Liver (tissue), 9 donors: Measurements from ENCODE around the gene KCNK2. TPM values are rescaled to one million over a fixed set of nuclear protein-coding genes. Genes with fewer than 3 reads are reported as not detected.

Experiments
- DNase-seq: peaks from one replicate; pipeline ENCODE4 v3.0.0-alpha.2; 2017; ENCODE audit warnings: low spot score
- H3K27ac ChIP-seq, 2 donors: one replicate each; pipeline ENCODE4 v1.7.0; 2013; ENCODE audit warnings: inconsistent platforms in 2 of 2, low read length in 2 of 2, control low read depth in 1 of 2, low read depth in 1 of 2, mild to moderate bottlenecking in 1 of 2
- H3K27me3 ChIP-seq, 4 donors: one replicate each; pipeline versions ENCODE4 v1.6.1 to v1.7.0; 2013; ENCODE audit warnings: low read length in 3 of 4, inconsistent platforms in 1 of 4, mild to moderate bottlenecking in 1 of 4, moderate library complexity in 1 of 4; ENCODE audit not compliant: control insufficient read depth in 4 of 4, insufficient read depth in 4 of 4
- H3K36me3 ChIP-seq, 4 donors: one replicate each; pipeline versions ENCODE4 v1.6.1 to v1.7.0; 2013; ENCODE audit warnings: low read length in 3 of 4, mild to moderate bottlenecking in 3 of 4, low read depth in 1 of 4, moderate library complexity in 1 of 4; ENCODE audit not compliant: control insufficient read depth in 4 of 4, insufficient read depth in 3 of 4
- H3K4me1 ChIP-seq, 4 donors: one replicate each; pipeline versions ENCODE4 v1.6.1 to v1.7.0; 2013; ENCODE audit warnings: low read length in 3 of 4, mild to moderate bottlenecking in 3 of 4, moderate library complexity in 1 of 4; ENCODE audit not compliant: control insufficient read depth in 4 of 4, insufficient read depth in 4 of 4
- H3K4me3 ChIP-seq, 3 donors: one replicate each; pipeline versions ENCODE4 v1.6.1 to v1.7.0; 2013; ENCODE audit warnings: low read length in 3 of 3, control low read depth in 1 of 3, low read depth in 1 of 3, mild to moderate bottlenecking in 1 of 3
- H3K9ac ChIP-seq, 2 donors: one replicate each; pipeline ENCODE4 v1.7.0; 2013; ENCODE audit warnings: low read length in 2 of 2, mild to moderate bottlenecking in 2 of 2, moderate library complexity in 2 of 2, control low read depth in 1 of 2, low read depth in 1 of 2
- H3K9me3 ChIP-seq, 4 donors: one replicate each; pipeline versions ENCODE4 v1.6.1 to v1.7.0; 2013; ENCODE audit warnings: low read length in 3 of 4; ENCODE audit not compliant: control insufficient read depth in 4 of 4
- EGR1 ChIP-seq, 2 donors: IDR thresholded peaks; 2 replicates each; pipeline ENCODE4 v1.6.1; 2016 to 2018; ENCODE audit warnings: antibody characterized with exemption in 2 of 2, low read depth in 2 of 2
- FOXA1 ChIP-seq: IDR thresholded peaks from 2 replicates; pipeline ENCODE4 v1.6.1; 2016; ENCODE audit warnings: antibody characterized with exemption
- GABPA ChIP-seq, 2 donors: IDR thresholded peaks in 1 of 2; conservative IDR thresholded peaks in 1 of 2; 2 replicates each; pipeline ENCODE4 v1.6.1; 2016; ENCODE audit warnings: antibody characterized with exemption in 2 of 2, mild to moderate bottlenecking in 1 of 2, moderate library complexity in 1 of 2
- HNF4G ChIP-seq: IDR thresholded peaks from 2 replicates; pipeline ENCODE4 v1.6.1; 2016; ENCODE audit warnings: antibody characterized with exemption
- JUND ChIP-seq, 2 donors: IDR thresholded peaks; 2 replicates each; pipeline ENCODE4 v1.6.1; 2016; ENCODE audit warnings: antibody characterized with exemption in 2 of 2
- RAD21 ChIP-seq, 2 donors: IDR thresholded peaks; 2 replicates each; pipeline ENCODE4 v1.6.1; 2016; ENCODE audit warnings: antibody characterized with exemption in 2 of 2, mild to moderate bottlenecking in 2 of 2
- RXRA ChIP-seq, 2 donors: IDR thresholded peaks; 2 replicates each; pipeline ENCODE4 v1.6.1; 2017 to 2018; ENCODE audit warnings: antibody characterized with exemption in 2 of 2, mild to moderate bottlenecking in 1 of 2
- SP1 ChIP-seq: IDR thresholded peaks from 2 replicates; pipeline ENCODE4 v1.6.1; 2018; ENCODE audit warnings: antibody characterized with exemption, mild to moderate bottlenecking
- TAF1 ChIP-seq: conservative IDR thresholded peaks from 2 replicates; pipeline ENCODE4 v1.6.1; 2016; ENCODE audit warnings: antibody characterized with exemption, mild to moderate bottlenecking
- YY1 ChIP-seq: IDR thresholded peaks from 2 replicates; pipeline ENCODE4 v1.6.1; 2016; ENCODE audit warnings: antibody characterized with exemption, mild to moderate bottlenecking
- WGBS: extraction: QIAGEN DNeasy Blood & Tissue Kit; methylation state at CpG from one replicate; pipeline ENCODE4 v1.1.7; 2013; 5-methylcytosine and 5-hydroxymethylcytosine counted together
- polyA plus RNA-seq, 2 donors: library from polyadenylated mRNA; stranded (reverse) in 1 of 2; unstranded in 1 of 2; fragments of 200-250 nt in 1 of 2; fragments of >200 nt in 1 of 2; fragmentation: Nextera tagmentation in 1 of 2; extraction: Ambion mirVana in 1 of 2; gene quantifications; one replicate each; pipeline versions ENCODE4 v1.2.1 to v1.2.3, GENCODE V29; 2013 to 2015
- total RNA-seq, 2 donors: library from RNA; depleted of rRNA; stranded (reverse); fragments of >200 nt; gene quantifications; one replicate each; pipeline ENCODE4 v1.2.3, GENCODE V29; 2014
- TF ChIP-seq, protein P1 (sequence below): IDR thresholded peaks from 2 replicates; pipeline ENCODE4 v1.6.1; 2016; ENCODE audit warnings: antibody characterized with exemption, mild to moderate bottlenecking
- TF ChIP-seq, protein P2 (sequence below): IDR thresholded peaks from 2 replicates; pipeline ENCODE4 v1.6.1; 2016; ENCODE audit warnings: antibody characterized with exemption
- TF ChIP-seq, protein P3 (sequence below): IDR thresholded peaks from 2 replicates; pipeline ENCODE4 v1.6.1; 2016; ENCODE audit warnings: antibody characterized with exemption
- TF ChIP-seq, protein P4 (sequence below): fragments of 150-350 bp; IDR thresholded peaks from 2 replicates; pipeline ENCODE4 v1.5.1; 2017; ENCODE audit warnings: improper control_type of control experiment, low read depth, low read length; ENCODE audit not compliant: missing input control
- TF ChIP-seq, protein P5 (sequence below): IDR thresholded peaks from 2 replicates; pipeline ENCODE4 v1.6.1; 2016; ENCODE audit warnings: antibody characterized with exemption
- donor health status: healthy.
- donor health status: healthy.
- donor health status: healthy.
- donor health status: healthy.
- donor health status: healthy.

The KCNK2 gene
- total and polyA plus RNA-seq, 4 donors: 0.01 to 0.08 TPM; not detected in 2

DNA sequence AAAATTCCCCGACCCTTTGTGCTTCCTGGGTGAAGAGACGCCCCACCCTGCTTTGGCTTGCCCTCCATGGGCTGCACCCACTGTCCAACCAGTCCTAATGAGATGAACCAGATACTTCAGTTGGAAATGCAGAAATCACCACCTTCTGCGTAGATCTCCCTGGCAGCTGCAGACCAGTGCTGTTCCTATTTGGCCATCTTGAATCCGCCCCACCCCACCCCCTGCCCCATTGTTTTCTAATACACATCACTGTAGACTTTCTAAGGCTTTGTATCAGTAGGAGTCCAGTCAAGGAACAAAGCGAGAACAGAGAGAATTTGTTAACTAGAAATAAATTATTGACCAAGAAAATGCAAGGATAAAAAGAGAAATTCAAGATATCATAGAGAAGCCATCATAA, 178.2 kb downstream of the KCNK2 start:
- Histone ChIP-seq H3K9me3 (no peaks in the 10 kb centered on the region), H3K27ac (no peak overlapping the region), H3K9ac (no peak overlapping the region), H3K36me3 (no peaks in the 10 kb centered on the region), H3K4me3 (no peak overlapping the region), H3K27me3 (no peaks in the 10 kb centered on the region), H3K4me1 (no peaks in the 10 kb centered on the region)
- no peak for DNase-seq
- WGBS: 69% methylated on average over 5 of the region's 5 CpGs
- no peak for TF ChIP-seq TAF1
- no peak for TF ChIP-seq FOXA1
- TF ChIP-seq, protein P1, sequence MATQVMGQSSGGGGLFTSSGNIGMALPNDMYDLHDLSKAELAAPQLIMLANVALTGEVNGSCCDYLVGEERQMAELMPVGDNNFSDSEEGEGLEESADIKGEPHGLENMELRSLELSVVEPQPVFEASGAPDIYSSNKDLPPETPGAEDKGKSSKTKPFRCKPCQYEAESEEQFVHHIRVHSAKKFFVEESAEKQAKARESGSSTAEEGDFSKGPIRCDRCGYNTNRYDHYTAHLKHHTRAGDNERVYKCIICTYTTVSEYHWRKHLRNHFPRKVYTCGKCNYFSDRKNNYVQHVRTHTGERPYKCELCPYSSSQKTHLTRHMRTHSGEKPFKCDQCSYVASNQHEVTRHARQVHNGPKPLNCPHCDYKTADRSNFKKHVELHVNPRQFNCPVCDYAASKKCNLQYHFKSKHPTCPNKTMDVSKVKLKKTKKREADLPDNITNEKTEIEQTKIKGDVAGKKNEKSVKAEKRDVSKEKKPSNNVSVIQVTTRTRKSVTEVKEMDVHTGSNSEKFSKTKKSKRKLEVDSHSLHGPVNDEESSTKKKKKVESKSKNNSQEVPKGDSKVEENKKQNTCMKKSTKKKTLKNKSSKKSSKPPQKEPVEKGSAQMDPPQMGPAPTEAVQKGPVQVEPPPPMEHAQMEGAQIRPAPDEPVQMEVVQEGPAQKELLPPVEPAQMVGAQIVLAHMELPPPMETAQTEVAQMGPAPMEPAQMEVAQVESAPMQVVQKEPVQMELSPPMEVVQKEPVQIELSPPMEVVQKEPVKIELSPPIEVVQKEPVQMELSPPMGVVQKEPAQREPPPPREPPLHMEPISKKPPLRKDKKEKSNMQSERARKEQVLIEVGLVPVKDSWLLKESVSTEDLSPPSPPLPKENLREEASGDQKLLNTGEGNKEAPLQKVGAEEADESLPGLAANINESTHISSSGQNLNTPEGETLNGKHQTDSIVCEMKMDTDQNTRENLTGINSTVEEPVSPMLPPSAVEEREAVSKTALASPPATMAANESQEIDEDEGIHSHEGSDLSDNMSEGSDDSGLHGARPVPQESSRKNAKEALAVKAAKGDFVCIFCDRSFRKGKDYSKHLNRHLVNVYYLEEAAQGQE: no peak

DNA sequence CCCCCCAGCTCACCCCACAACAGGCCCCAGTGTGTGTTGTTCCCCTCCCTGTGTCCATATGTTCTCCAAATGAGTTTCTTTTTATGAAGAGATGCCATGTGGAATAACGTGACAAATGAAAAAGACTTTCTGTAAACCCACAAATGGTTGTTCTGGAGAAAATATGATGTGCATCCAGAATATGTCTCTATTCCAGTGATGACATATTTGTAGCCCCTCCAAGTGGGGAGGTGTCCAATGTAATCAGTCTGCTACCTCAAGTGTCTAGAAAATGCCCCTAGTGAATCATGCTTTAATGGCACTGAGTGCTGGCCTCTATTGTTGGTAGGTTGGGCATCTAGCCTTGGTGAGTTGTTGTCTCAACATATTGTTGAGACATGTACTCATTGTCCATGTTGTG, 179.6 kb downstream of the KCNK2 start:
- H3K9ac ChIP-seq: no peak overlapping the region
- no peaks in the 10 kb centered on the region for H3K4me1 ChIP-seq
- no peak for DNase-seq
- TF ChIP-seq TAF1 (no peak), RAD21 (IDR thresholded peaks at IDR 0.05) (no peak), RXRA (IDR thresholded peaks at IDR 0.05) (no peak), YY1 (no peak), FOXA1 (no peak)
- TF ChIP-seq, protein P2, sequence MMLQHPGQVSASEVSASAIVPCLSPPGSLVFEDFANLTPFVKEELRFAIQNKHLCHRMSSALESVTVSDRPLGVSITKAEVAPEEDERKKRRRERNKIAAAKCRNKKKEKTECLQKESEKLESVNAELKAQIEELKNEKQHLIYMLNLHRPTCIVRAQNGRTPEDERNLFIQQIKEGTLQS: no peak
- TF ChIP-seq, protein P3, sequence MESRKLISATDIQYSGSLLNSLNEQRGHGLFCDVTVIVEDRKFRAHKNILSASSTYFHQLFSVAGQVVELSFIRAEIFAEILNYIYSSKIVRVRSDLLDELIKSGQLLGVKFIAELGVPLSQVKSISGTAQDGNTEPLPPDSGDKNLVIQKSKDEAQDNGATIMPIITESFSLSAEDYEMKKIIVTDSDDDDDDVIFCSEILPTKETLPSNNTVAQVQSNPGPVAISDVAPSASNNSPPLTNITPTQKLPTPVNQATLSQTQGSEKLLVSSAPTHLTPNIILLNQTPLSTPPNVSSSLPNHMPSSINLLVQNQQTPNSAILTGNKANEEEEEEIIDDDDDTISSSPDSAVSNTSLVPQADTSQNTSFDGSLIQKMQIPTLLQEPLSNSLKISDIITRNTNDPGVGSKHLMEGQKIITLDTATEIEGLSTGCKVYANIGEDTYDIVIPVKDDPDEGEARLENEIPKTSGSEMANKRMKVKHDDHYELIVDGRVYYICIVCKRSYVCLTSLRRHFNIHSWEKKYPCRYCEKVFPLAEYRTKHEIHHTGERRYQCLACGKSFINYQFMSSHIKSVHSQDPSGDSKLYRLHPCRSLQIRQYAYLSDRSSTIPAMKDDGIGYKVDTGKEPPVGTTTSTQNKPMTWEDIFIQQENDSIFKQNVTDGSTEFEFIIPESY: no peak
- TF ChIP-seq, protein P4, sequence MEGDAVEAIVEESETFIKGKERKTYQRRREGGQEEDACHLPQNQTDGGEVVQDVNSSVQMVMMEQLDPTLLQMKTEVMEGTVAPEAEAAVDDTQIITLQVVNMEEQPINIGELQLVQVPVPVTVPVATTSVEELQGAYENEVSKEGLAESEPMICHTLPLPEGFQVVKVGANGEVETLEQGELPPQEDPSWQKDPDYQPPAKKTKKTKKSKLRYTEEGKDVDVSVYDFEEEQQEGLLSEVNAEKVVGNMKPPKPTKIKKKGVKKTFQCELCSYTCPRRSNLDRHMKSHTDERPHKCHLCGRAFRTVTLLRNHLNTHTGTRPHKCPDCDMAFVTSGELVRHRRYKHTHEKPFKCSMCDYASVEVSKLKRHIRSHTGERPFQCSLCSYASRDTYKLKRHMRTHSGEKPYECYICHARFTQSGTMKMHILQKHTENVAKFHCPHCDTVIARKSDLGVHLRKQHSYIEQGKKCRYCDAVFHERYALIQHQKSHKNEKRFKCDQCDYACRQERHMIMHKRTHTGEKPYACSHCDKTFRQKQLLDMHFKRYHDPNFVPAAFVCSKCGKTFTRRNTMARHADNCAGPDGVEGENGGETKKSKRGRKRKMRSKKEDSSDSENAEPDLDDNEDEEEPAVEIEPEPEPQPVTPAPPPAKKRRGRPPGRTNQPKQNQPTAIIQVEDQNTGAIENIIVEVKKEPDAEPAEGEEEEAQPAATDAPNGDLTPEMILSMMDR: no peak
- no peaks in the 10 kb centered on the region for H3K9me3 ChIP-seq
- H3K36me3 ChIP-seq: no peaks in the 10 kb centered on the region
- 85% methylated on average over 1 of the region's 1 CpG for WGBS
- no peak overlapping the region for H3K27ac ChIP-seq
- no peaks in the 10 kb centered on the region for H3K27me3 ChIP-seq
- no peak overlapping the region for H3K4me3 ChIP-seq

DNA sequence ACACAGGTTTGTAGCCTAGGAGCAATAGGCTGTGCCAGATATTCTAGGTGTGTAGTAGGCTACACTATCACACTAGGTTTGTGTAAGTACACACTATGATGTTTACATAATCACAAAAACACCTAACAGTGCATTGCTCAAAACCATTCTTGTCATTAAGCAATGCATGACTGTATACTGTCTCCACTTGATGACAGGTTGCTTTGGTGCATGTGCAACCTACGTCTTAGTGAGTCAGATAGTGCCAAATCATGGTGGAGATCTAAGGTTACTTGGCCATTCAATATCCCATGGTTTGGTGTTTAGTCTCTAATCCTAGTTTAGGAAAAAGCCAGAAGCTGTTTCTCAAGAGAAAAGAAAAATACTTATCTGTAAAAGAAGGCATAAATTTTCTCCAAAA, 181.1 kb downstream of the KCNK2 start:
- no peaks in the 10 kb centered on the region for H3K9me3 ChIP-seq
- no peak overlapping the region for H3K27ac ChIP-seq
- no peak for DNase-seq
- no peaks in the 10 kb centered on the region for H3K36me3 ChIP-seq
- H3K27me3 ChIP-seq: no peaks in the 10 kb centered on the region
- H3K4me1 ChIP-seq: no peaks in the 10 kb centered on the region
- 69% methylated on average over 1 of the region's 1 CpG for WGBS
- no peak overlapping the region for H3K9ac ChIP-seq
- H3K4me3 ChIP-seq: no peak overlapping the region
- TF ChIP-seq FOXA1 (no peak), GABPA (IDR thresholded peaks at IDR 0.05 in 1 of 2, conservative IDR thresholded peaks at IDR 0.05 in 1 of 2) (no peak), EGR1 (IDR thresholded peaks at IDR 0.05; ENCODE audit: low read depth in 2 of 2) (no peak), JUND (IDR thresholded peaks at IDR 0.05) (no peak), RAD21 (IDR thresholded peaks at IDR 0.05) (no peak), TAF1 (no peak), SP1 (no peak), HNF4G (no peak), YY1 (no peak)
- TF ChIP-seq, protein P2: no peak
- TF ChIP-seq, protein P3: no peak
- TF ChIP-seq, protein P5, sequence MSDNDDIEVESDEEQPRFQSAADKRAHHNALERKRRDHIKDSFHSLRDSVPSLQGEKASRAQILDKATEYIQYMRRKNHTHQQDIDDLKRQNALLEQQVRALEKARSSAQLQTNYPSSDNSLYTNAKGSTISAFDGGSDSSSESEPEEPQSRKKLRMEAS: no peak
